ENCODE results near the gene SLC27A5.

DNA sequence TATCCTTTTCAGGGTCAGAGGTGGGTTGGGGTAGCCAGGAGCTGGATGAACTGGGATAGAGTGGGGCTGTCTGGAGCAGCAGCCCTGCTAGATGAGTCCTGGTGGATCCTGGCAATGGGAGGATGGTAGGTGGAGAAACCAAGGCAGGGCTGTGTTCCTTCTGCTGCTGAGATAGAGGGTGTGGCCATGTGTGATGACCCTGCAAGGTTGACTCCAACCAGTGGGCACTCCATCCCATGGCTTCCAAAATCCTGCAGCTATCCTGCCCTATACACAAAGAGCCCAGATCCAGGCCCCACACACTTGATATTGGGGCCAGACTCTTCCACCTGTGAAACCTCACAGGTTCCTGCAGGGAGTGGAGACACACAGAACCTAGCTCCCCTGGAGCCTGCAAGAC is 38.0 kb downstream of the SLC27A5 start:
- TF ChIP-seq, protein P1, sequence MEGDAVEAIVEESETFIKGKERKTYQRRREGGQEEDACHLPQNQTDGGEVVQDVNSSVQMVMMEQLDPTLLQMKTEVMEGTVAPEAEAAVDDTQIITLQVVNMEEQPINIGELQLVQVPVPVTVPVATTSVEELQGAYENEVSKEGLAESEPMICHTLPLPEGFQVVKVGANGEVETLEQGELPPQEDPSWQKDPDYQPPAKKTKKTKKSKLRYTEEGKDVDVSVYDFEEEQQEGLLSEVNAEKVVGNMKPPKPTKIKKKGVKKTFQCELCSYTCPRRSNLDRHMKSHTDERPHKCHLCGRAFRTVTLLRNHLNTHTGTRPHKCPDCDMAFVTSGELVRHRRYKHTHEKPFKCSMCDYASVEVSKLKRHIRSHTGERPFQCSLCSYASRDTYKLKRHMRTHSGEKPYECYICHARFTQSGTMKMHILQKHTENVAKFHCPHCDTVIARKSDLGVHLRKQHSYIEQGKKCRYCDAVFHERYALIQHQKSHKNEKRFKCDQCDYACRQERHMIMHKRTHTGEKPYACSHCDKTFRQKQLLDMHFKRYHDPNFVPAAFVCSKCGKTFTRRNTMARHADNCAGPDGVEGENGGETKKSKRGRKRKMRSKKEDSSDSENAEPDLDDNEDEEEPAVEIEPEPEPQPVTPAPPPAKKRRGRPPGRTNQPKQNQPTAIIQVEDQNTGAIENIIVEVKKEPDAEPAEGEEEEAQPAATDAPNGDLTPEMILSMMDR (IDR thresholded peaks at IDR 0.05; ENCODE audit: low read length), result no peak
- no peak for TF ChIP-seq EZH2 (optimal IDR thresholded peaks at IDR 0.05; ENCODE audit: low read depth, low read length)

Data from MM.1S (cell line).